Vagina (tissue), 2 donors: ENCODE results near the gene SYT11.

Experiments used
- POLR2A ChIP-seq, 2 donors: fragments of 450-650 bp; IDR thresholded peaks; one replicate each; pipeline ENCODE4 v1.6.1; 2017; ENCODE audit warnings: antibody characterized with exemption in 2 of 2, mild to moderate bottlenecking in 2 of 2, moderate library complexity in 2 of 2
- TF ChIP-seq, protein P1 (sequence below), 3 experiments: fragments of 450-650 bp in 2 of 3; fragments of 200-600 bp in 1 of 3; sonication (generic) in 1 of 3; IDR thresholded peaks; one replicate each; pipeline ENCODE4 v1.5.1; 2017 to 2019; ENCODE audit warnings: antibody characterized with exemption in 3 of 3, mild to moderate bottlenecking in 2 of 3, moderate library complexity in 2 of 3

DNA sequence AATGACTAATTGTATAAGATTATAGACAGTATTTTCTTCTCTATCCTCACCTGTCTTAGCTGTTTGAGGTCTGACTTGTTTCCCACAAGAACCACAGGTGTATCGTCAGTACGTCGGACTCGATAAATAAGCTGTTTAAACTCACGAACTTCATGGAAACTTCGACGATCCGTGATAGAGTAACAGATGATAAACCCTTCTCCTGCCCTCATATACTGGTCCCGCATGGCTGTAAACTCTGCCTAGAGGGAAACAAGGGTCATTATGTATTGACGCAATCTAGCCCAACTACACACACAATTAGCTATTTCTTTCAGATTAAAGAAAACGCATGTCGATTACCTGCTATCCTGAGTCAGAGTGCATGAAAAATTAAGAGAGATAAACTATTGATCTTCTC, 44.9 kb downstream of the SYT11 start:
- TF ChIP-seq, protein P1, sequence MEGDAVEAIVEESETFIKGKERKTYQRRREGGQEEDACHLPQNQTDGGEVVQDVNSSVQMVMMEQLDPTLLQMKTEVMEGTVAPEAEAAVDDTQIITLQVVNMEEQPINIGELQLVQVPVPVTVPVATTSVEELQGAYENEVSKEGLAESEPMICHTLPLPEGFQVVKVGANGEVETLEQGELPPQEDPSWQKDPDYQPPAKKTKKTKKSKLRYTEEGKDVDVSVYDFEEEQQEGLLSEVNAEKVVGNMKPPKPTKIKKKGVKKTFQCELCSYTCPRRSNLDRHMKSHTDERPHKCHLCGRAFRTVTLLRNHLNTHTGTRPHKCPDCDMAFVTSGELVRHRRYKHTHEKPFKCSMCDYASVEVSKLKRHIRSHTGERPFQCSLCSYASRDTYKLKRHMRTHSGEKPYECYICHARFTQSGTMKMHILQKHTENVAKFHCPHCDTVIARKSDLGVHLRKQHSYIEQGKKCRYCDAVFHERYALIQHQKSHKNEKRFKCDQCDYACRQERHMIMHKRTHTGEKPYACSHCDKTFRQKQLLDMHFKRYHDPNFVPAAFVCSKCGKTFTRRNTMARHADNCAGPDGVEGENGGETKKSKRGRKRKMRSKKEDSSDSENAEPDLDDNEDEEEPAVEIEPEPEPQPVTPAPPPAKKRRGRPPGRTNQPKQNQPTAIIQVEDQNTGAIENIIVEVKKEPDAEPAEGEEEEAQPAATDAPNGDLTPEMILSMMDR (IDR thresholded peaks at IDR 0.05) = no peak
- TF ChIP-seq POLR2A (IDR thresholded peaks at IDR 0.05) = no peak
